Measurements from ENCODE around the gene COL20A1.

COL20A1 gene

GRCh38 chr20:63327231-63327745, 34.3 kb downstream of the COL20A1 start:
- Histone ChIP-seq H3K36me3 (ENCODE audit: control insufficient read depth in 2 of 2, insufficient read depth in 1 of 2, low read length in 2 of 2) (no peaks in the 10 kb centered on the region), H3K9me3 (ENCODE audit: control insufficient read depth, insufficient read depth, low read depth, low read length) (no peaks in the 10 kb centered on the region), H3K27ac (ENCODE audit: extremely low read depth, low read depth, low read length) (no peak overlapping the region), H3K4me3 (ENCODE audit: low read depth, low read length) (no peak overlapping the region), H3K4me1 (ENCODE audit: control insufficient read depth, insufficient read depth, low read length) (no peaks in the 10 kb centered on the region)
- ChIA-PET CTCF (no interaction called here), POLR2A (no interaction called here)
- TF ChIP-seq PRDM2 (tag by site-specific recombination; IDR thresholded peaks at IDR 0.05; ENCODE audit: borderline replicate concordance) = no peak
- TF ChIP-seq ZNF785 (tag by site-specific recombination; IDR thresholded peaks at IDR 0.05) = no peak
- no peak for TF ChIP-seq SP7 (tag by site-specific recombination; IDR thresholded peaks at IDR 0.05)

DNA sequence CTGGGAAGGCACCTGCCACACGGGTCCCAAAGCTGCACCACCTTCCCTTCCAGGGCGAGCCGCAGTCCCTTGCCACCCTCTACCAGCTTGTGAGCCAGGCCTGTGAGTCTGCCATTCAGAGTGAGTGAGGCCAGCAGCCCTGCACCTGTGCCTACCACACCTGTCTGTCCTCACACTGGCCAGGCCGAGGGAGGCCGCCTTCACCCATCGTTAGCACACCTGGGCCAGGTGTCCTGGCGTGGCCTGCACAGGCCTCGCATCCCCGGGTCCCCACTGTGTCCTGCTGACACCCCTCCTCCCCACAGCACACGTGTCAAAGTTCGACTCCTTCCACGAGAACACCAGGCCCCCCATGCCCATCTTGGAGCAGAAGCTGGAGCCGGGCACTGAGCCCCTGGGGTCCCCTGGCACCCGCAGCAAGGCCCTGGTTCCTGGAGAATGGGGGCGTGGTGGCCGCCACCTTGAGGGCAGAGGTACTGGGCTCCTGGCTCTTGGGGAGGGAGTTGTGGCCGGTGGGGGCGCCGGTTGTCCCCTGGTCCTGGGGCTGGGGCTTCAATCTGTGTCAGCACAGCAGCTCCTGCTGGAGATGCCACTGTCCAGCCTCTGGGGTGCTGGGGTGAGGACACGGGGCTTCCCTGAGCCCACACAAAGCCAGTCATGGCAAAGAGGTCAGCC, 35.2 kb downstream of the COL20A1 start:
- POLR2A ChIA-PET = no interaction called here
- Histone ChIP-seq H3K27ac (ENCODE audit: extremely low read depth, low read depth, low read length) (no peak overlapping the region), H3K36me3 (ENCODE audit: control insufficient read depth in 2 of 2, insufficient read depth in 1 of 2, low read length in 2 of 2) (no peaks in the 10 kb centered on the region), H3K4me3 (ENCODE audit: low read depth, low read length) (no peak overlapping the region), H3K4me1 (ENCODE audit: control insufficient read depth, insufficient read depth, low read length) (no peaks in the 10 kb centered on the region), H3K9me3 (ENCODE audit: control insufficient read depth, insufficient read depth, low read depth, low read length) (no peaks in the 10 kb centered on the region)
- TF ChIP-seq, protein P1, sequence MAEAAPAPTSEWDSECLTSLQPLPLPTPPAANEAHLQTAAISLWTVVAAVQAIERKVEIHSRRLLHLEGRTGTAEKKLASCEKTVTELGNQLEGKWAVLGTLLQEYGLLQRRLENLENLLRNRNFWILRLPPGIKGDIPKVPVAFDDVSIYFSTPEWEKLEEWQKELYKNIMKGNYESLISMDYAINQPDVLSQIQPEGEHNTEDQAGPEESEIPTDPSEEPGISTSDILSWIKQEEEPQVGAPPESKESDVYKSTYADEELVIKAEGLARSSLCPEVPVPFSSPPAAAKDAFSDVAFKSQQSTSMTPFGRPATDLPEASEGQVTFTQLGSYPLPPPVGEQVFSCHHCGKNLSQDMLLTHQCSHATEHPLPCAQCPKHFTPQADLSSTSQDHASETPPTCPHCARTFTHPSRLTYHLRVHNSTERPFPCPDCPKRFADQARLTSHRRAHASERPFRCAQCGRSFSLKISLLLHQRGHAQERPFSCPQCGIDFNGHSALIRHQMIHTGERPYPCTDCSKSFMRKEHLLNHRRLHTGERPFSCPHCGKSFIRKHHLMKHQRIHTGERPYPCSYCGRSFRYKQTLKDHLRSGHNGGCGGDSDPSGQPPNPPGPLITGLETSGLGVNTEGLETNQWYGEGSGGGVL (tag by site-specific recombination; IDR thresholded peaks at IDR 0.05) = no peak
- TF ChIP-seq, protein P2, sequence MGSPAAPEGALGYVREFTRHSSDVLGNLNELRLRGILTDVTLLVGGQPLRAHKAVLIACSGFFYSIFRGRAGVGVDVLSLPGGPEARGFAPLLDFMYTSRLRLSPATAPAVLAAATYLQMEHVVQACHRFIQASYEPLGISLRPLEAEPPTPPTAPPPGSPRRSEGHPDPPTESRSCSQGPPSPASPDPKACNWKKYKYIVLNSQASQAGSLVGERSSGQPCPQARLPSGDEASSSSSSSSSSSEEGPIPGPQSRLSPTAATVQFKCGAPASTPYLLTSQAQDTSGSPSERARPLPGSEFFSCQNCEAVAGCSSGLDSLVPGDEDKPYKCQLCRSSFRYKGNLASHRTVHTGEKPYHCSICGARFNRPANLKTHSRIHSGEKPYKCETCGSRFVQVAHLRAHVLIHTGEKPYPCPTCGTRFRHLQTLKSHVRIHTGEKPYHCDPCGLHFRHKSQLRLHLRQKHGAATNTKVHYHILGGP (tag by site-specific recombination; IDR thresholded peaks at IDR 0.05) = no peak
- TF ChIP-seq ZNF140 (tag by site-specific recombination; IDR thresholded peaks at IDR 0.05) (no peak), ZFHX2 (tag by site-specific recombination; conservative IDR thresholded peaks at IDR 0.05) (no peak), OVOL3 (tag by site-specific recombination; IDR thresholded peaks at IDR 0.05) (no peak), ZFP3 (tag by site-specific recombination; IDR thresholded peaks at IDR 0.05; ENCODE audit: low read depth) (no peak), ZNF146 (tag by site-specific recombination; IDR thresholded peaks at IDR 0.05) (no peak), ZNF48 (tag by site-specific recombination; IDR thresholded peaks at IDR 0.05) (no peak), ZNF37A (tag by site-specific recombination; IDR thresholded peaks at IDR 0.05) (no peak), ZNF335 (tag by site-specific recombination; conservative IDR thresholded peaks at IDR 0.05) (no peak), ZNF677 (tag by site-specific recombination; IDR thresholded peaks at IDR 0.05) (no peak)
- CTCF ChIA-PET = no interaction called here

All from HEK293 (cell line).